Peyer's patch (tissue), 4 donors: ENCODE results near the gene RRBP1.

Experiments
- POLR2A ChIP-seq, 2 donors: fragments of 450-650 bp; IDR thresholded peaks; one replicate each; pipeline ENCODE4 v1.5.1; 2017; ENCODE audit warnings: antibody characterized with exemption in 2 of 2, mild to moderate bottlenecking in 2 of 2, moderate library complexity in 2 of 2
- TF ChIP-seq, protein P1 (sequence below), 6 experiments: fragments of 450-650 bp in 4 of 6; fragments of 200-600 bp in 2 of 6; sonication (generic) in 1 of 6; IDR thresholded peaks; one replicate each; pipeline ENCODE4 v1.5.1; 2017 to 2019; ENCODE audit warnings: antibody characterized with exemption in 6 of 6, mild to moderate bottlenecking in 3 of 6, moderate library complexity in 1 of 6

GRCh38 chr20:17693444-17694001 is 11.5 kb upstream of the RRBP1 start:
- TF ChIP-seq POLR2A (IDR thresholded peaks at IDR 0.05), result no peak
- TF ChIP-seq, protein P1, sequence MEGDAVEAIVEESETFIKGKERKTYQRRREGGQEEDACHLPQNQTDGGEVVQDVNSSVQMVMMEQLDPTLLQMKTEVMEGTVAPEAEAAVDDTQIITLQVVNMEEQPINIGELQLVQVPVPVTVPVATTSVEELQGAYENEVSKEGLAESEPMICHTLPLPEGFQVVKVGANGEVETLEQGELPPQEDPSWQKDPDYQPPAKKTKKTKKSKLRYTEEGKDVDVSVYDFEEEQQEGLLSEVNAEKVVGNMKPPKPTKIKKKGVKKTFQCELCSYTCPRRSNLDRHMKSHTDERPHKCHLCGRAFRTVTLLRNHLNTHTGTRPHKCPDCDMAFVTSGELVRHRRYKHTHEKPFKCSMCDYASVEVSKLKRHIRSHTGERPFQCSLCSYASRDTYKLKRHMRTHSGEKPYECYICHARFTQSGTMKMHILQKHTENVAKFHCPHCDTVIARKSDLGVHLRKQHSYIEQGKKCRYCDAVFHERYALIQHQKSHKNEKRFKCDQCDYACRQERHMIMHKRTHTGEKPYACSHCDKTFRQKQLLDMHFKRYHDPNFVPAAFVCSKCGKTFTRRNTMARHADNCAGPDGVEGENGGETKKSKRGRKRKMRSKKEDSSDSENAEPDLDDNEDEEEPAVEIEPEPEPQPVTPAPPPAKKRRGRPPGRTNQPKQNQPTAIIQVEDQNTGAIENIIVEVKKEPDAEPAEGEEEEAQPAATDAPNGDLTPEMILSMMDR (IDR thresholded peaks at IDR 0.05), result no peak
